IMR-90 (cell line): ENCODE measurements around the gene COL7A1. TPM values are rescaled to one million over a fixed set of nuclear protein-coding genes. Genes with fewer than 3 reads are reported as not detected.

Experiments
- ATAC-seq: fragments of 200-7000 bp; cut with Tn5 transposase; 2 replicates; pipeline ENCODE4 v1.9.1; 2020; ENCODE audit warnings: low read depth, mild to moderate bottlenecking, moderate library complexity
- BruUV-seq: library from RNA; stranded (reverse); fragments of 400-500 nt; replicated peaks from 2 replicates; lab custom pipeline; 2021; lab: Mats Ljungman, UMichigan
- CTCF ChIA-PET: fragments of 300-600 bp; formaldehyde crosslinking; extraction: SDS; loops from one replicate; lab custom pipeline; 2021; ENCODE audit warnings: antibody characterized with exemption; lab: Yijun Ruan, JAX
- POLR2A ChIA-PET: fragments of 300-600 bp; sonication (Branson Sonifier 250); formaldehyde crosslinking; loops from one replicate; lab custom pipeline; 2022; ENCODE audit warnings: antibody characterized with exemption; ENCODE audit not compliant: unreplicated experiment; lab: Charles Lee
- DNase-seq: peaks from one replicate; pipeline ENCODE4 v3.0.0; 2013
- H2AFZ ChIP-seq: replicated peaks from 2 replicates; pipeline ENCODE3; 2013; ENCODE audit warnings: low read length, mild to moderate bottlenecking; ENCODE audit not compliant: poor library complexity
- H2AK5ac ChIP-seq: 2 replicates; pipeline ENCODE4 v1.6.1; 2013; ENCODE audit warnings: low read depth, low read length, inconsistent platforms
- H2AK9ac ChIP-seq: replicated peaks from 2 replicates; pipeline ENCODE3; 2013; ENCODE audit warnings: mild to moderate bottlenecking, low read depth, low read length, moderate library complexity; ENCODE audit not compliant: poor library complexity
- H2BK120ac ChIP-seq: 2 replicates; pipeline ENCODE4 v1.6.1; 2013; ENCODE audit warnings: low read depth, low read length, inconsistent platforms
- H2BK15ac ChIP-seq: 3 replicates; pipeline ENCODE4 v1.6.1; 2013; ENCODE audit warnings: low read depth, low read length, inconsistent platforms
- H2BK20ac ChIP-seq: 2 replicates; pipeline ENCODE4 v1.6.1; 2013; ENCODE audit warnings: low read depth, mild to moderate bottlenecking, inconsistent platforms, low read length, moderate library complexity
- H2BK5ac ChIP-seq: 2 replicates; pipeline ENCODE4 v1.6.1; 2013; ENCODE audit warnings: mild to moderate bottlenecking, low read depth, low read length, inconsistent platforms; ENCODE audit not compliant: poor library complexity, severe bottlenecking
- H3K14ac ChIP-seq: replicated peaks from 2 replicates; pipeline ENCODE4 v1.6.1; 2013; ENCODE audit warnings: low read depth, low read length, inconsistent platforms
- H3K18ac ChIP-seq: 2 replicates; pipeline ENCODE4 v1.6.1; 2013; ENCODE audit warnings: low read depth, low read length, control low read depth
- H3K23ac ChIP-seq: 2 replicates; pipeline ENCODE4 v1.6.1; 2013; ENCODE audit warnings: low read depth, low read length, inconsistent platforms
- H3K27ac ChIP-seq: 2 replicates; pipeline ENCODE4 v1.5.1; 2013; ENCODE audit warnings: mild to moderate bottlenecking, control low read depth, low read length; ENCODE audit not compliant: insufficient read depth
- H3K27me3 ChIP-seq: 2 replicates; pipeline ENCODE4 v1.6.1; 2013; ENCODE audit warnings: low read length; ENCODE audit not compliant: control insufficient read depth, insufficient read depth
- H3K36me3 ChIP-seq: 2 replicates; pipeline ENCODE4 v1.6.1; 2013; ENCODE audit warnings: low read length, mixed read lengths; ENCODE audit not compliant: control insufficient read depth, insufficient read depth
- H3K4ac ChIP-seq: 2 replicates; pipeline ENCODE4 v1.6.1; 2013; ENCODE audit warnings: low read depth, low read length, inconsistent platforms
- H3K4me1 ChIP-seq: 2 replicates; pipeline ENCODE4 v1.6.1; 2013; ENCODE audit warnings: low read length, mixed read lengths; ENCODE audit not compliant: control insufficient read depth, insufficient read depth
- H3K4me2 ChIP-seq: 2 replicates; pipeline ENCODE4 v1.6.1; 2013; ENCODE audit warnings: low read depth, mild to moderate bottlenecking, control low read depth, low read length, moderate library complexity
- H3K4me3 ChIP-seq: 2 replicates; pipeline ENCODE4 v1.5.1; 2013; ENCODE audit warnings: low read depth, mild to moderate bottlenecking, control low read depth, low read length, moderate library complexity; ENCODE audit not compliant: insufficient read depth
- H3K56ac ChIP-seq: 2 replicates; pipeline ENCODE4 v1.6.1; 2013; ENCODE audit warnings: low read length, inconsistent platforms; ENCODE audit not compliant: insufficient read depth; ENCODE audit errors: extremely low read depth
- H3K79me1 ChIP-seq, 2 experiments: 2 replicates each; pipeline ENCODE4 v1.6.1; 2013; ENCODE audit warnings: low read length in 2 of 2, inconsistent platforms in 1 of 2, low read depth in 1 of 2
- H3K9ac ChIP-seq: 2 replicates; pipeline ENCODE4 v1.6.1; 2013; ENCODE audit warnings: low read depth, low read length, control low read depth
- H3K9me1 ChIP-seq: 2 replicates; pipeline ENCODE4 v1.6.1; 2013; ENCODE audit warnings: low read length, inconsistent platforms; ENCODE audit not compliant: insufficient read depth
- H3K9me3 ChIP-seq: 2 replicates; pipeline ENCODE4 v1.6.1; 2013; ENCODE audit warnings: low read length; ENCODE audit not compliant: control insufficient read depth, insufficient read depth
- H4K20me1 ChIP-seq: 2 replicates; pipeline ENCODE4 v1.6.1; 2013; ENCODE audit warnings: low read length, inconsistent platforms; ENCODE audit not compliant: insufficient read depth
- H4K5ac ChIP-seq: 2 replicates; pipeline ENCODE4 v1.6.1; 2013; ENCODE audit warnings: mild to moderate bottlenecking, low read depth, low read length, control low read depth
- H4K8ac ChIP-seq, 2 experiments: 2 replicates each; pipeline ENCODE4 v1.6.1; 2013; ENCODE audit warnings: low read depth in 2 of 2, low read length in 2 of 2, control low read depth in 1 of 2, inconsistent platforms in 1 of 2
- H4K91ac ChIP-seq: 2 replicates; pipeline ENCODE4 v1.6.1; 2013; ENCODE audit warnings: low read depth, low read length, inconsistent platforms; ENCODE audit not compliant: insufficient read depth
- CEBPB ChIP-seq: IDR thresholded peaks from 2 replicates; pipeline ENCODE4 v1.6.1; 2012; ENCODE audit warnings: low read depth, low read length, improper control_type of control experiment
- WGBS, 2 experiments: methylation state at CpG; one replicate each; pipeline versions ENCODE4 v1.1.5 to v1.1.7; 2013; ENCODE audit warnings: missing lambda C conversion rate in 2 of 2; ENCODE audit not compliant: insufficient read length in 1 of 2; ENCODE audit errors: extremely low coverage in 2 of 2; 5-methylcytosine and 5-hydroxymethylcytosine counted together
- dilution Hi-C: fragments of 300-500 bp; cut with HindIII; formaldehyde crosslinking; loops from one replicate; pipeline ENCODE4 v1.14.3; 2018; ENCODE audit warnings: low sequenced_read_pairs; ENCODE audit not compliant: unreplicated experiment
- in situ Hi-C: fragments of 300-500 bp; cut with MboI; formaldehyde crosslinking; loops from 3 replicates; pipeline ENCODE4 v1.14.3; 2019; ENCODE audit warnings: low sequenced_read_pairs, inconsistent platforms, mixed read lengths
- intact Hi-C: fragments of 100-400 bp; cut with micrococcal nuclease; formaldehyde crosslinking; loops from 2 replicates; pipeline ENCODE4 v1.10.0; 2022
- polyA plus RNA-seq, 3 experiments: library from polyadenylated mRNA; depleted of rRNA; stranded (reverse); fragments of >200 nt; gene quantifications; 2 replicates each; pipeline ENCODE4 v1.2.3, GENCODE V29; 2012; ENCODE audit warnings: low replicate concordance in 1 of 3
- total RNA-seq: library from RNA; depleted of rRNA; stranded (reverse); fragments of >200 nt; gene quantifications from 2 replicates; pipeline ENCODE4 v1.2.3, GENCODE V29; 2012
- TF ChIP-seq, protein P1 (sequence below): fragments of 150-350 bp; IDR thresholded peaks from 2 replicates; pipeline ENCODE4 v1.6.1; 2017; ENCODE audit warnings: mild to moderate bottlenecking, antibody characterized with exemption, low read length, low read depth

COL7A1 gene
- total and polyA plus RNA-seq, 2 of the 4 experiments (the other 2 are of a cell fraction), result 4.1 to 20.3 TPM

DNA sequence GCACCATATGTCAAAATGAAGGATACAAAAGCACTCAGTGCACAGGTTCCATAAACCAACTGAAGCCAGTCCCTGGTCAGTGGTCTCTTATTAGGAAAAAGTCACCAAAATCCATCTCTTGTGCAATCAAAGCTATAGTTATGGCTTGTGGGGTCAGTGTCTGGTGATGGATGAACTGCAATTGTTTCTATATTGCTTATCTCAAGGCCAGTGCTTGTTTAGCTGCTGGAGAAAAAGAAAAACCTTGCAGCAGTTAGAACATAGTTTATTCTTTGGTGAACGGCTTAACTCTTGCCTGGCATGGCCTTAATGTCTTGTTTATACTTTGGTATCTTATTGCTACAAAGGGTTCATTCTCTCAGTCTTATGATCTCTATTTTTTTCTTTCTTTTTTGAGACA, 17.2 kb upstream of the COL7A1 start:
- peaks cover 3 to 19% of the 10 kb centered on the region in 2 experiments; a peak in 3 of 4 replicates for H3K79me1 ChIP-seq
- POLR2A ChIA-PET, result no interaction called here
- no TSS peak for BruUV-seq
- no peak overlapping the region; the same call in 1 of the 2 replicates for H3K4me2 ChIP-seq
- peaks cover 2% of the 10 kb centered on the region for H3K36me3 ChIP-seq
- peak; percentile 6; the same call in 1 of the 2 replicates for ATAC-seq
- TF ChIP-seq, protein P1, sequence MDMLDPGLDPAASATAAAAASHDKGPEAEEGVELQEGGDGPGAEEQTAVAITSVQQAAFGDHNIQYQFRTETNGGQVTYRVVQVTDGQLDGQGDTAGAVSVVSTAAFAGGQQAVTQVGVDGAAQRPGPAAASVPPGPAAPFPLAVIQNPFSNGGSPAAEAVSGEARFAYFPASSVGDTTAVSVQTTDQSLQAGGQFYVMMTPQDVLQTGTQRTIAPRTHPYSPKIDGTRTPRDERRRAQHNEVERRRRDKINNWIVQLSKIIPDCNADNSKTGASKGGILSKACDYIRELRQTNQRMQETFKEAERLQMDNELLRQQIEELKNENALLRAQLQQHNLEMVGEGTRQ, result no peak
- peak; percentile 76 for TF ChIP-seq CEBPB
- H2BK20ac ChIP-seq, result no peak overlapping the region
- H3K18ac ChIP-seq, result no peak overlapping the region; the same call in 1 of the 2 replicates
- peak overlapping the region; percentile 74 for H2BK5ac ChIP-seq
- intact Hi-C loops, result loop anchor here (2.0 kb wide), 1 partner anchor 44 kb away; no protein-coding TSS in a partner anchor
- no peak overlapping the region for H2AK9ac ChIP-seq
- H3K4me3 ChIP-seq, result no peak overlapping the region
- no CpG with 5 or more reads among the region's 1 CpG for WGBS, 2 experiments
- no peak overlapping the region for H2BK15ac ChIP-seq
- H3K4me1 ChIP-seq, result peaks cover 23% of the 10 kb centered on the region
- H3K14ac ChIP-seq, result no peak overlapping the region
- H3K56ac ChIP-seq, result no peak overlapping the region
- H3K9me1 ChIP-seq, result peaks cover 5% of the 10 kb centered on the region
- H3K9me3 ChIP-seq, result peaks cover 5% of the 10 kb centered on the region
- H3K9ac ChIP-seq, result no peak overlapping the region
- no peak overlapping the region; the same call in 1 of the 2 replicates for H4K5ac ChIP-seq
- peak; percentile 45 for DNase-seq
- CTCF ChIA-PET, result interaction anchor here (0.7 to 1.6 kb wide), 2 partner anchors 23 to 50 kb away, joined by 3 to 5 read pairs; partner anchors contain the start of genes CELSR3 and SLC26A6
- H2AK5ac ChIP-seq, result no peak overlapping the region; the same call in 1 of the 2 replicates
- no peaks in the 10 kb centered on the region for H3K27me3 ChIP-seq
- H2AFZ ChIP-seq, result no peak overlapping the region
- no peak overlapping the region for H4K91ac ChIP-seq
- H2BK120ac ChIP-seq, result peak overlapping the region; percentile 86; the same call in 1 of the 2 replicates
- no peaks in the 10 kb centered on the region for H4K20me1 ChIP-seq
- H3K27ac ChIP-seq, result peak overlapping the region; percentile 99
- no peak overlapping the region for H3K4ac ChIP-seq
- no peak overlapping the region for H3K23ac ChIP-seq
- in situ Hi-C loops, result no loop called here
- no peak overlapping the region; a peak in 1 of 4 replicates for H4K8ac ChIP-seq
- dilution Hi-C loops, result no loop called here
